HG02938 (cell line): ENCODE measurements around the gene PAK5.

Experiments
- ATAC-seq: cut with Tn5 transposase; IDR thresholded peaks from one replicate; pipeline ENCODE4 v1.9.1; 2021; ENCODE audit warnings: mild to moderate bottlenecking, moderate library complexity; ENCODE audit not compliant: unreplicated experiment

The PAK5 gene

DNA sequence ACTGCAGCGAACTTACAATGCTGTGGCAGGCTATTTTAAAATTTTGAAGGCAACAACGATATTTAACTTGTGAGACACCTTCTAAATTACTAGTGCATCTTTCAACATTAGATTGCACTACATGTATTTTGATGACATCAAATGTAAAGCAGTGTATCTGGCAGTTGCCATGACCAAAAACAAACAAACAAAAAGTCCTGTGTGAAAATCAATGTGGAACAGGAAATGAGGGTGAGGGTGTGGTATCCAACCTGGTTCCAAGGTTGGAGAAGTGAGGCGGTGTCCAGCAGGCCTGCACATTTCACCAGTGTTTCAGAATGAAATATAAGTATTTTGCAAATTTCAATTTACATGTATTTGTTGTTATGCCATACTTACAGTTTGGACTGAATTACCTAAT lies 212.5 kb downstream of the PAK5 start:
- ATAC-seq: no peak

DNA sequence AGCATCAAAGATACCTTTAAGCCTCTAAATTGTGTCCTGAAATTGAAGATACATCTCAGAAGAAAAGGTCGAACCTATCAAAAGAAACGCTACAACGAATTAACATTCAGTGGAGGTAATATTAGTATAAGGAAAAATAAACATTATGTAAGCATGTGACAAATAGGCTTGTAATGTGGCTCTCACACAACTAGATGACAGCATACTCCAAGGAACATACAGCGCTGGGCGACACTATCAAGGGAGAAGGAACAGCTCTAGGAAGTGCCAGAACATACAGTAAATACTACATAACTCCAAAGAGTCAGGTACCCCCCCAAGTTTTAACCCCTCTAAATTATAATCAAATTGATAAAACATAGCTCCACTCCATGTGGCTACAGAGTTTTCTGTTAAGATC lies 220.9 kb downstream of the PAK5 start:
- ATAC-seq: no peak

DNA sequence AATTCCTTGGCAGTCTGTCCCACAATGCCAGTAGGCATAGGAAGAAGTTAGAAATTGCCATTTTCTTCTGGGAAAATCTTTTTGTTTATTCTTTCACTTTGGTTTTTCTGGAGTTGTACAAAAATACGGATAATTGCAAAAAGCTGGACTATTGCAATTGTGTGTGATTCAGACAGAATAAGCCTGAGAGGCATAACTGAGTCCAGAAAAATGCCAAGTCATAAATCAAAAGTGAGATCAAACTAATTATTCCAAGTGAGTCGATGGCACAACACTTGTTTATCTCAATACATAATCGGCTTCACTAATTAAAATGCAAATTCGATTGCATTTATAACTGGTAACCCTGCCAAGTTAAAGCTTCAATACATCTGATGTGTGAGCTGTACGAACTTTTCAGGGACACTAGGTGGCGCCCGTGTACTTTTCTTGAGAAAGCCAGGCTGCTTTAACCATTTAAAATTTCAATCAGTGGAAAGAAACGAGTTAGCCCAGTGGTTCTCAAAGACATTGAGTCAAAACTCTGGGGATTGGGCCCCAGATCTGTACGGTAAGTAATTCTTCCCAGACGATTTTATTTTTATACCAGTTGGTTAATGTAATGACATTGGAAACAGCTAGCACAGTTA lies 221.9 kb downstream of the PAK5 start:
- peak; percentile 44 for ATAC-seq

DNA sequence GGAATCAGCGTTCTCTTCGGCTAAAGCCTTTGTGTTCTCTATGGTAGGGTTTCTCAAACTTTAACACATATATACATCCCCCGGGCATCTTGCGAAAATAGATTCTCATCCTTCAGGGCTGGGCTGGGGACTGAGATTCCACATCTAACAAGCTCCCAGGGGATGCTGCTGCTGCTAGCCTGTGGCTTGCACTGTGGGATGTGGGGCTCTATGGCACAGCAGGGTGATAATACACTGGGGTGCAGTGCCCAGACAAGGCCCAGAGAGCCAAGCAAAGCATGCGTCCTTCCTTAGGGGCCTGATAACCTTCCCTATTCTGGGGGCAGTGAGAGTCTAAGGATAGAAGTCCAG lies 222.4 kb downstream of the PAK5 start:
- no peak for ATAC-seq

DNA sequence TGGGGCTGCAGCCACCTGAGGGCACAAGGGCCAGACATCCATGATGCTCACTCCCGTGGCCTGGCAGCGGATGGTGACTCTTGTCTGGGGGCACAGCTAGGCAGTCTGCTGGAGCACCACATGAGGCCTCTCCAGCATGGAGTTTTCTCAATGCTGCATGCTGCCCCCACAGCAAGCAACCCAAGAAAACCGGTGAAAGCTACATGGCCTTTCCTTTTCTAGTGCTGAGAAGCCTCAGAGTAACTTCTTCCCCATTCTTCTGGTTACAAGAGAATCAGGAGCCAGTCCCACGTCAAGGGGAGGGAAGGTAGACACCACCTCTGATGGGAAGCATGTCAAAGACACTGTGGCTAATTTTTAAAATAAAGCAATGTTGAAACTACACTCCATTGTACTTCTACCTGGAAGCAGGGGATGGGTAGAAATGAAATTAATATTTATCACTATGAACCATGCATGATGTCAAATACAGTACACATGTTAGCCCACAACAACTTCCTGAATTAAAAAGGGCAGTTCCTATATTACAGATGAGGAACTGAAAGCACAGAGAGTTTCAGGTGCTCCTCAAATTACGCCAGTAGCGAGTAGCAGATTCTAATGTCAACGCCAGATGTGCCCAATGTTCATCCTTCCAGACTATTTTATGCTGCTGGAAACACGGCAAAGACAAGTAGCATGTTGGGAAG lies 223.0 kb downstream of the PAK5 start:
- peak; percentile 96 for ATAC-seq

DNA sequence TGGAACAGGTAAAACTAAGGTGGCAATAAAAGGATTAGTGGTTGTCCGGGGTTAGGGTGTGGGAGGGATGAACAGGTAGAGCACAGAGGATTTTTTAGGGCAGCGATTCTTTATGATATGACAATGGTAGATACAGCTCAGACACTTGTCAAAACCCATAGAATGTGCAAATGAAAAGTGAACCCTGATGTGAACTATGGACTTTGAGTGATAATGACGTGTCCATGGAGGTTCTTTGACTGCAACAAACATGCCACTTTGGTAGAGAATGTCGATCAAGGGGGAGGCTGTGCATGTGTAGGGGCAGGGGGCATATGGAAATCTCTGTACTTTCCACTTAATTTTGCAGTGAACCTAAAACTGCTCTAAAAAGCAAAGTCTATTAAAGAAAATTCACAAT lies 223.8 kb downstream of the PAK5 start:
- ATAC-seq: no peak

DNA sequence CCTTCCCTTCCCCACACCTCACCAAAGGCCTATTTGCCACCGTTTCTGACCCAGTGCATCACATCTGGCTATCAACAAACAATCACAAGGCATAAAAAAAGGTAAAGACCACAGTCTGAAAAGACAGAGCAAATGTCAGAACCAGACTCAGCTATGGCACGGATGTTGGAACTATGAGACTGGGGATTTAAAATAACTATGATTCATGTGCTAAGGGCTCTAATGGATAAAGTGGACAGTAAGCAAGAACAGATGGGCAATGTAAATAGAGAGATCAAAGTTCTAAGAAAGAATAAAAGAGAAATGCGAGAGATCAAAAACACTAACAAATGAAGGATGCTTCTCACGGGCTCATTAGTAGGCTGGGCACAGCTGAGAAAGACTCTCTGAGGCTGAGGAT lies 225.0 kb downstream of the PAK5 start:
- ATAC-seq: no peak

DNA sequence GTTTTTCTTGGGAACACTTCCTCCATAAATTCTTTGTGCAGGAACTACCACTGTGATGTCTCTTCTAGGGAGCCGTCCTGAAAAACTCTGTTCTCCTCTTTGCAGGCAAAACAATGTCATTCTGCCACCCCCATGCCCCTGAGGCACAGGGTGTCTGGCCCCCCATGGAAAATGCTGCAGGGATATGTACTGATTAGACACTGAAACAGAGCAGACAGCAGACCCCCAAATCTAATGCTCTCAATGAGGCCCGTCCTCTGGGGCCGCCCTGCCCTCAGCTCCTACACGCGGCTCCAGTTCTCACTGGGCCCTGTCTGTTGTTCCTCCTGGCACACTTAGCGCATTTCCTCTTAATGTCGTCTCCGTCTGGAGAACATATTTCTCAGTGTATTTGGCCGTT lies 227.0 kb downstream of the PAK5 start:
- ATAC-seq: no peak

DNA sequence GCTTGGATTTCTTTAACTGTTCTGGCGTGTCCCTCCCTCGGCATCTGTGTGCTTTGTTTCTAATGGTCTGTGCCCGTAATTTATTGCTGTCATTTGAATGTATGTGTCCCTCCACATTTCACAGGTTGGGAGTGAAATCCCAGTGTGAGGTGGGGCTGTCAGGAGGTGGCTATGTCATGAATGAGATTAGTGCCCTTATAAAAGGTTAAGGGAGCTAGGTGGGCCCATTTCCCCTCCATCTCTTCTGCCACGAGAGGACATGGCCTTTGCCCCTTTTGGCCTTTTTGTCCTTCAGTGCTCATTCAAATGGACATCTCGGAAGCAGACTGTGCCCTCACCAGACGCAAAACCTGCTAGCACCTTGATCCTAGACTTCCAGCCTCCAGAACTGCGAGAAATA lies 228.2 kb downstream of the PAK5 start:
- ATAC-seq: no peak

DNA sequence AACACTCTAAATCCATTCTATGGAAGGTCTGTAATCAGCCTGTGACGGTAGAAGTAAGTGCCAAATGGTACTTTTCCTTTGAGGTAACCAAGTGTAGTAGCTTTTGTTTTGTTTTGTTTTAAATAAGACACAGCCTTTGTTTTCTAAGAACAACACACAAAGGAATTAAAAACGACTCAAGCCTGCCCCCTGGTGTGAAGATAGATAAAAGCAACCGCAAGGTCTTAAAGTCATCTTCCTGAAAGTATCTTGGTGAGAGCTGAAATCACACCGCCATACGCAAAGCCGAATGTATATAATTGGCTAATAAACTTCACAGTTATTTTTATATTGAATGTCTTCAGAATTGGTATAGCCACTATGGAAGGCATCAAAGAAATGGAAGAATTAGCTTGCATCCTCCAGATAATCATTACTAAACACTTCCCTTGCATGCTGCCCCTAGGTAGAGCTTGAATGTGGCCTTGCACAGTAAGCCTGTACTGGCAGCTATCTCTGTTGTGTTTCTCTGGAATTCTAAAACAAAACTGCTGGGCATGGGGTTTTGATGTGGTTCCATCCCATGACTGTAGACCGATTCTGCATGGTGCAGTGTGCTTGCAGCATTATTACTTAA lies 228.9 kb downstream of the PAK5 start:
- no peak for ATAC-seq

DNA sequence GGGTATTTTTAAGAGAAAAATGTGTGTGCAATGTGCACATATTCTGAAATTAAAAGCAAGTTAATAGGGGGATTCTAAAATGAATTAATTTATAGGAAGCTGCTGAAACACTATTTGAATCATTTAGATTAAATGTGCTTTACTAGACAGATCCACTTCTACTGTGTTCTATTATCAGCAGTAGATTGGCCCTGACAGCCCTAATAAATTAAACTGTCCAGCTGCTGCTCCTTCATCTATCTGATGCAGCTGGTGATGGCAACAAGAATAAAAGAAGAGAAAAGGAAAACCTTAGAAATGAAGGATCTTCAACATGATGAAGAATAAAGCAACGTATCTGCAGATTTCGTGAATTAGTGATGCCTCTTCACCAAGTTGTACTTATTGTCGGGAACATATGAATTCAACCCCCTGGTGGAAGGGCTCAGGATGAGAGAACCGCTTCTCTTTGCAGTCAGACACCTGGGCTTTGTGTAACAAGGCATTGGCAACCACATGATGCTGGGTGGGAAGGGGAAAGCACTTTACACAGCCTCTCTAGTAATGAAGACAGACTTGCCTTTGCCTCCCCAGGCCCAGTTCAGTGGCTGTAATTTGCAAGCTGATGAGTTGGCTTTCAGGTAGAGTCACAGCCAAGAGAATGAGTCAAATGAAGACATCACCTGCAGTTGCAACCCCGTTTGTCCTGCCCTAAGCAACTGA lies 230.1 kb downstream of the PAK5 start:
- ATAC-seq: no peak

DNA sequence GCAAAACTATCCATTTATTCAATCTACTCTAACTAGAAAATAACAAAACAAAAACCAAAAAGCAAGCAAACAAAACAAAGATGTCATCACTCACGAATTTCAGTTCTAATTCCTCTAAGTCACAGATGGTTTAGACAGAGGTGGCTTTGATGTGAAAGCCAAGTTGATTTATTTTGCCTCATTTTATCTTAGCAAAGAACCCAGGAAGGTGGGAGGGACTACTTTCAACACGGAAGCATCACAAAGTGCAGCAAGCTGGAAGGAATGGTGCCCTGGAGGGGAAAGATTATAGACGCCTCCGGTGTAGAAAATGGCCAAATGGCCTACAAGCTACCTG lies 236.1 kb downstream of the PAK5 start:
- ATAC-seq: no peak

DNA sequence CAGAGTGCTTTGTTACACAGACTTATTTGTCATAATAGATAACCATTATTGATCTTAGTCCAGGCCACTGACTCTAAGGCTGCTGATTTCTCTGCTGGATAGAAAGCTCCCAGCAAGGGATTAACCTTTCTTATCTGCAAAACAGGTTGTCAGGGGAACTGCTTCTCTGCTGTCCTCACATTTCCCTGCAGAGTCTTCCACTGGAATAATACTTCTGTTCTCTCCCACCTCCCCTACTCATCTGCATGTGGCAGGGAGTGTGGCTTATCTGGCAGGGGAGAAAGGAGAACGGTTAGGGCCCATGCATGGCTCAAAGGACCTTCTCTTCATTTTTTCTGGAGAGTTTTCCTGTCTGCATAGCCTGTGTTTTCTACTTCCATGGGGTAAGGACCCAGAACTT lies 238.3 kb downstream of the PAK5 start:
- ATAC-seq: no peak

DNA sequence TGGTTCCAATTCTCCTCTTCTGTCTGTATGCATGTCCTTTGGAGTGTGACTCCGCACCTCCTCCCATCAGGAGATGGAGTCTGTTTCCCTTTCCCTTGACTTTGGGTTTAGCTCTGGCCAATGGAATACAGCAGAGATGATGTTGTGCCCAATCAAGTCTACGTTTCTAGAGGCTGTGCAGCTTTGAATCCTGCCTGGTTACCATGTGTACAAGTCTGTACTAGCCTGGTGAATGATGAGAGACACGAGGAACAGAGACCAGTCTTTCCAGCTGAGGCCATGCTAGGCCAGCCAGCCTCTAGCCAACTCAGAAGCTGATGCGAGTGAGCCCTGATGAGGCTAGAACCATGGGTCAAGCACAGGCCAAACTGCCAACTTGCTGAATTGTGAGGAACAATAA lies 241.3 kb downstream of the PAK5 start:
- no peak for ATAC-seq

DNA sequence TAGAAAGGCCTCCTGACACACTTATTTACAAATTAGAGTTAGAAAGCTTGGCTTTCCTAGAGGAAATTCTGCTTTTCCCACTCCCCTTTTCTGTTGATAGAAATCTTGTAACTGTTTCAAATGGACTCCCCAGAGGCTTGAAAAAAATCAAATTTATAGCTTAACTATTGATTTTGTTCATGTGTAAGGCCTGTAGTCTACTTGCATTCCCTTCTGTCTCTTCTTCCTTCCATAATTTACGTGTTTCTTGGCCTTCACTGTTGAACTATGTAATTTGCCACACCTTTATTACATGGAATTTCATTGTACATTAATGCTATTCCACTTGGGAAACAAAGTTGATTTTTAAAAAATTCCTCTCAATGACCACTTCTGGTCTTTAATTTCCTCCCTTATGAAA lies 243.1 kb downstream of the PAK5 start:
- no peak for ATAC-seq

DNA sequence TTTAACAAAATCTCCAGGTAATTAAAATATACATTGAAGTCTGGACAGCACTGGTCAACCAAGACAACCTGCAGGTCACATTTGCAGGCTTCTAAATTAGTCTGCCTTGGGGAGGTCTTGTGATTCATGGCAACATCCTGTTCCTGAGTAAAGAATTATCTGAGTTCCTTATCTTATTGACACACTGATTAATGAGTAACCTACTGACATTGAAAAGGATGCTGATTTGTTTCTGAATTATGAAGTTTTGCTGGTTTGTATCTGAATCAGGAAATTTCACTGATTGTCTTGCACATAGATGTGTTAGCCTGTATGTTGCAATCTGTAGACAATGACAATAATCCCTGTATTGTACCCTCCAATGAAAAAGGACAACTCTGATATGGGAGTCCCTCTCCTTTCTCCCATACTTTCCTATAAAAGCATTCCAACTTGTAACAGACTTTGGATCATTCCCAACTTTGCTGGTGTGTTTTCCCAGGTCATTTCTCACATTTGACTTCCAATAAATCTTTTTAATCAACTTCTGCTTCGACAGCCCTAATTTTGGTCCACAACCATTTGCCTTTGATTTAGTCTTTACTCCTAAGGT lies 244.5 kb downstream of the PAK5 start:
- ATAC-seq: no peak

DNA sequence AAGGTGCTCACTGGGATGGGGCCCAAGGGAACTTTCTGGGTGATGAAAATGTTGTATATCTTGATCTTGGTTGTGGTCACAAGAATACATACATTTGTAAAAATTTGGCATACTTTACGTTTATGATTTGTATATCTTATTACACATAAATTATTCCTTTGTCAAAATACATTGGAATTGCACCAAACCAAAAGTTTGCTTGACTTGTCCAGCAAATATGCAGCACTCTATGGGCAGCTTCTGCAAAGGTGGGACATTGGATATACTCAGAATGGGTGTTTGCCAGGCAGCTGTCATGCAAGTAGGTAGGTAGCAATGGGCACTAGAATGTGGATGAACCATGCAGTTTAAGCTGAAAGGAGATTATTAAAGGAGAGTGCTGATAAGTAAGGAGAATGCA lies 246.5 kb downstream of the PAK5 start:
- no peak for ATAC-seq

DNA sequence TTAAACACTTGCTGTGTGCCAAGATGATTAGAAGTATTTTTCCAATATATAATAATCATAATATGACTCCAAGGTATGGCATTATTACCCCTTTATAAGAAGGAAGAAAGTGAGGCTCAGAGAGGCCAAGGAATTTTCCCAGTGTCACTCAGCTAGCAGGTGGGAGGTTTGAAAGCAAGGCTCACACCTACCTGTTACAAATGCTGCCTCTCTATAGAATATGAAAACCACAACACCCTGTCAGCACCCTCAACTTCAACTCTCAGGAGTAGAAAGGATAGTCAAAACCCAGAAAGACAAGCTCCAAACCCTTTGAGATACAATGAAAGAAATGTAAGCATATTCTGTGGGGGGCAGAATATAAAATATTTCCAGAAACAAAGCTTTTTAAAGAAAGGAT lies 247.8 kb downstream of the PAK5 start:
- no peak for ATAC-seq

DNA sequence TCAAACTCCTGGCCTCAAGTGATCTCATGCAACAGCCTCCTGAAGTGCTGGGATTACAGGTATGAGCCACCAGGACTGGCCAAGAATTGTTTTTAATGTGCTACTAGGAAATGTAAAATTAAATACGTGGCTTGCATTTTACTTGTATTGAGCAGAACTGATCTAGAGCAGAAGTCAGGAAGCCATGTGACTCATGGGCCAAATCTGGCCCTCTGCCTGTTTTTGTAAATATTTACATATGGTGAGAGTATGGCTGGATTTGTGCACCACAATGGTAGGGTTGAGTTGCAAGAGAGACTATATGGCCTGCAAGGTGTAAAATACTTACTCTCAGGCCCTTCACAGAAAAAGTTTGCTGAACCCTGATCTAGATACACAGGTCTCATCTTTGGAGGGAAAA lies 248.7 kb downstream of the PAK5 start:
- no peak for ATAC-seq

DNA sequence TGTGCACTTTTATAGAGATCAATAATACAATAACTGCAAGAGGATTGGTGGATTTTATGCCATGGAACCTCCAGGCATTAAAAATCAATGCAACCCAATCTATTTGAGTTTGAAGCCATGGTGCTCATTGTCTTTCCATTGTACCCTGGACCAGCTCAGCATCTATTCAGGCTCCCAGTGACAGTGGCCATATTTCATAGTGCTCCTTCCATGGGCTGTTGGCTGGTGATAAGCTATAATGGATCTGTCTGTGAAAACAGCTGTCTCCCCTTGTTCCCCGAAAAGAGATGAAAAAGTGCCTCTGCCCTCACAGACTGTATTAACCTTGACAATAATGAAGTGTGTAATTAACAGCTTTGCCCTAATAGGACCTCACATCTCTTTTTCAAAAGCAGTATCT lies 250.2 kb downstream of the PAK5 start:
- no peak for ATAC-seq

DNA sequence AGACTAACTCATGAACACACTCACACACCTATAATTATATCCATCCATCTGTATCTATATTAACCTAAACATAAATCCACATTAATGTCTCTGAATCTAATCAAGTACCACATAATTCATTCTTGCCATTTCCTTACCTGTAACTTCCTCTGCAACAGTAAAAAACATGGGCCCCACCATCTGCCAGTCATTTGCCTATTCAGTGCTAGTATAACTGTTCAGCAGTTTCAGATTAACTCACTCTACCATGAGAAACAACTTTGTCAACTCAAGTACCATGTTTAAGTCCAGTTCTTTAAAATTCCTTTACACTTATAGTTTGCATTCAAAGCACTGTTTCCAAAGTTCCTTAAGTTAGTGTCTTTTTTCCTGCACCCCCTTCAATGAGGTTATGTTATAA lies 255.7 kb downstream of the PAK5 start:
- no peak for ATAC-seq

DNA sequence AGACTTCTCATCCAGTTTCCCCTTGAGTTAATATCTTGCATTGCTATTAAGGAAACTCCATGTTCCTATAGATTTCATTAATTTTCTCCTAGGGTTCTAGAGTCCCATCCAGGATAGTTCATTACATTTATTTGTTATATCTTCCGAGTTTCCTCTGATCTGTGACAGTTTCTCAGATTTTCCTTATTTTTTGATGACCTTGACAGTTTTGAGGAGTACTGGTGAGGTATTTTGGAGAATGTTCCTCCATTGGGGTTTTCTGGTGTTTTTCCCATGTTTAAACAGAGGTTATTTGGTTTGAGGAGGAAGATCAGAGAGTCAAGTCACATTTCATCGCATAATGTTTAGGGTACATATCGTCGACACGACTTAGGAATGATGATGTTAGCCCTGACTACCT lies 256.7 kb downstream of the PAK5 start:
- no peak for ATAC-seq
